ENCODE measurements around the gene SUCLA2. TPM values are rescaled to one million over a fixed set of nuclear protein-coding genes. Genes with fewer than 3 reads are reported as not detected.

SUCLA2 gene
- total RNA-seq, 1 experiment from 2014 or later: 83.8 TPM

DNA sequence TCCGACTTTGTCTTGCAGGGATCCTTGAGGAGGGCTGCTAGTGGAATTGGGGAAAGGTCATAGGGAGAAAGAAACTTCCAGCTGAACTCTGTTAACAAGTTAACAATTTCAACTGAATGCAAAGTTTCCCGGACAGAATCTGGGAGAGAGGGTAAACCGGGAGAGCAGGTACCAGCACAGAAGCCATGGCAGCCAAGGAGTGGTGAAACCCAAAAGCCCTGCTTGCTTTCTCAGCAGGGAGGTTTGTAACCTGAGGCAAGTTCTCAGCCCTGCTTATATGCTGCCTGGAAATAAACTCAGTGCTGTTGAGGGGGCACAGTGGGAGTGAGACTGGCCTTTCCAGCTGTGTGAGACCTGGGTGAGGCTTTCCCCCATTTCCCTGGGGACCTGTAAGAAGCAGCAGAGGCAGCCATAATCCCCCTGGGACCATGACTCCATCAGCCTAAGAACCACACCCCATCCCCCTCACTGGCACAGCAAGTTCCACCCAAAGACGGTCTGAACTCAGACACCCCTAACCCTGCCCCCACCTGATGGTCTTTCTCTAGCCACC, 84.0 kb downstream of the SUCLA2 start:
- in situ Hi-C loops (cut with HindIII; ENCODE audit: low sequenced_read_pairs): no loop called here
- DNase-seq (ENCODE audit: low spot score): no peak

GRCh38 chr13:47908197-47908902, 92.7 kb downstream of the SUCLA2 start:
- no peak for DNase-seq (ENCODE audit: low spot score)
- in situ Hi-C loops (cut with HindIII; ENCODE audit: low sequenced_read_pairs): no loop called here

DNA sequence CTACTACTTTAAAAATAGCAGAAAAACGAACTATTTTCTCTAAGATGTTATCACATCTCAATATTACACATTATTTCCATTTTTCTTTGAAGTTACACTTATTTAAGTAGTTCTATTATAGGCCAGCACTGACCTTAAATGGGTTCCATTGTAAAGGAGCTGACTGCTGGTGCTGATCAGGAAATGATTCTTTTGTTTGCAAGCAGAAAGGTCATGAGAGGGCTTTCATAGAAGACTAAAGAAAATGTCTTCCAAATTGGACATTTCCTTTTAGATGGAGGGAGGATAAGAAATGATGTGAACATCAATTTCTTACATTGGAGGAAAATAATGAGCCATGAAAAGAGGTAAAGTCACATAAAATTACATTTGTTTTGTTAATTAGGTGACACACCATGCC, 96.2 kb downstream of the SUCLA2 start:
- in situ Hi-C loops (cut with HindIII; ENCODE audit: low sequenced_read_pairs): no loop called here
- no peak for DNase-seq (ENCODE audit: low spot score)

DNA sequence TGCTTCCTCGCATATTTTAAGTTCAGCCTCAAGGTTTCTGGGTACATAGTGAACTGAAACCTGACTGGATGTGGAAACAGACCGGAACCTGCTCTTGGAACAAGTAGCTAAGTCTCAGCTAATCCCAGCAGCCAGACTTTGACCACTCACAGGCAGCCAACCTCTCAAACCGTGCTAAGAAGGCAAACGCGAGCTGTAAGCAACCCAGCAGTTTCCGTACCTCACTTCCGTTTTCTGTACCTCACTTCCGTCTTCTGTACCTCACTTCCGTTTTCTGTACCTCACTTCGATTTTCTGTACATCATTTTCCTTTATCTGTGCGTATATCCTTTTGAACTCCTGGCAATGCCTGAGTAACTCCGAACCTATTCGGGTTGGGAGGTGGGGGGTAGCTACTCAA, 96.8 kb downstream of the SUCLA2 start:
- DNase-seq (ENCODE audit: low spot score): no peak
- in situ Hi-C loops (cut with HindIII; ENCODE audit: low sequenced_read_pairs): no loop called here

DNA sequence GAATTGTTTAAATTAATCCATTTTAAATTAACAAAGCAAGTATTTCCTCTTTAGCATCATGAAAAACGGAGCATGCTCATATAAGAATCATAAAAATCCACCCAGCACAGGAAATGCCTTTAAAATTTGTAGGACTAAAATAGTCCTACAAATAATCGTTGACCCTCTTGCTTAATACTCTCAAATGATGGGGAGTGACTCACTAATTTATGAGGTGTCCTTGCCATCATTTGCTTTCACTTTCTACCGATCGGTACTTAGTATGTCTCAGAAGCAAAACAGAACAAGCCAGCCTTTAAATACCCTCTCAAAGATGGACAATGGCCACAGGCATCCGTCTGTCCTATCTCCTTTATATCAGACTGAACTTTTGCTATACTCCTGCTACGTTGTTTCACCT, 97.2 kb downstream of the SUCLA2 start:
- in situ Hi-C loops (cut with HindIII; ENCODE audit: low sequenced_read_pairs): no loop called here

GRCh38 chr13:47901441-47901840, 99.6 kb downstream of the SUCLA2 start:
- in situ Hi-C loops (cut with HindIII; ENCODE audit: low sequenced_read_pairs): no loop called here
- no peak for DNase-seq (ENCODE audit: low spot score)

More for the DNA sequence above, 97.2 kb downstream of the SUCLA2 start:
- DNase-seq (ENCODE audit: low spot score): no peak

GRCh38 chr13:47898080-47898479, 103.0 kb downstream of the SUCLA2 start:
- no peak for DNase-seq (ENCODE audit: low spot score)
- in situ Hi-C loops (cut with HindIII; ENCODE audit: low sequenced_read_pairs): no loop called here

DNA sequence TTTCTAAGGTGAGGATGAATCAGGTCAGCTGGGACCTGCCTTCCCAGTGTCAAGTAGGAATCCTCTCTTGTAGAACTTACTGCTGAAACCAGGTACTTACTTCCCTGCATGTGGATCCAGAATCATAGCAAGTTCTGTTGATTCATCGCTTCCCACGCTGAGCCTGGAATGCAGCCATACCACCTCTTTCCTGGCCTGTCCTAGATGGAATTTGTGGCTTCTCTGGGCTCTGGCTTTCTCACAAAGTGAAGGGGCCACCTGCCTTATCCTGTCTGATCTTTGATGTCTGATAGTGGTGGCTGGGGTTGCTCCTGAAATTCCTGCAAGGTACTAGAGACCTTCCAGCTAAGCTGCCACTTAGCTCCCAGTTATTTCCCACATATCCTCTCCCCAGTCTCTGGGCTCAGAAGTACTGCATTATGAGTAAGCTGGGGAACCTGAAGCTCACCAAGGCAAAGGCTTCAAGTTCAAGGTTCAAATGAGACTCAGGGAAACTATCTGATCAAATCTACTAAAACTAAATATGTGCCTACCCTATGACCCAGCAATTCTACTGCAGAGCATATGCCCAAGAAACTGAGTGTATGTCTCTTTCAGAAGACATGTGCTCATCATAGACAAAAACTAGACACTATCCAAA, 103.5 kb downstream of the SUCLA2 start:
- DNase-seq (ENCODE audit: low spot score): peak; percentile 85
- in situ Hi-C loops (cut with HindIII; ENCODE audit: low sequenced_read_pairs): no loop called here

DNA sequence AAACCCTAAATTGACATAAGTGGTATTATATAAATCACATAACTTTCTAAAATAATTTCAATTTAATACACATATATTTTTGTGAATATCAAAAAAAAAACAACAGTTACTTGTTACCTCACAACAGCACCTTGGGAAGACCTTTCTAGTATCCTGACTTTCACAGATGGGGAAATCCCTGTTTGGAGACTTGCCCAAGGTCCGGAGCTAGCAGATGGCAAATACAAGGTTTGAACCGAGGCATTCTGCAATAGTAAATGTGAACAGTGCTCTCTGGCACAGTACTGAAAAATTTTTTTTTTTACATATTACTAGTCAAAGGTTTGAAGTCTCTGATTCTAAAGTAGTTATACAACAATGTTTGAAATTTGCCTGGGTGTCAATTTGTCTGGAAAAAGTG, 104.5 kb downstream of the SUCLA2 start:
- in situ Hi-C loops (cut with HindIII; ENCODE audit: low sequenced_read_pairs): no loop called here
- peak; percentile 93 for DNase-seq (ENCODE audit: low spot score)

GRCh38 chr13:47896111-47896510, 105.0 kb downstream of the SUCLA2 start:
- in situ Hi-C loops (cut with HindIII; ENCODE audit: low sequenced_read_pairs): no loop called here
- DNase-seq (ENCODE audit: low spot score): no peak

DNA sequence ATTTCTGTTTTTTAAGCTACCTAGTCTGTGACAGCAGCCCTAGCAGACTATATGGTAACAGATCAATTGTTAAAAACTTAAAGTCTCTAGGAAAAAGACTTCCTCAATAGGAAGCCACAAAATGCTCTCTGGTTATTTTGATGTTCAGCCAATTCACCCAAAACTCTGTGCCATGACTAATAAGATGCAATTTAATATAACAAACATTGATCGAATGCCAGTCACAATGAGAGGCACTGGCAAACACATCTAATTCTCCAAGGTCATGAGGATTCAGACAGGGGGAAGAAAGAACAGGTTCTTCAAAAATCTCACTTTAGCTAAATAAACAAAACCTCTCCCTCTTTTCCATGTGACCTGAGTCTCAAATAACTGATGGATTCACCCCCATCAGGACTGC, 107.5 kb downstream of the SUCLA2 start:
- no peak for DNase-seq (ENCODE audit: low spot score)
- in situ Hi-C loops (cut with HindIII; ENCODE audit: low sequenced_read_pairs): no loop called here

Other genes with a start within 250 kb of the SUCLA2 start
- 40.0 and 48.1 TPM in 2 replicates for gene NUDT15, start 36.5 kb upstream of the SUCLA2 start, total RNA-seq (2014; rRNA removed; shearing (Covaris generic))
- gene MED4, start 93.8 kb upstream of the SUCLA2 start, total RNA-seq (2014; rRNA removed; shearing (Covaris generic)): 32.6 and 37.9 TPM in 2 replicates
- 35.2 and 62.6 TPM in 2 replicates for gene ITM2B, start 231.9 kb upstream of the SUCLA2 start, total RNA-seq (2014; rRNA removed; shearing (Covaris generic))